H9 (cell line): ENCODE measurements around the gene PLPPR2. TPM values are rescaled to one million over a fixed set of nuclear protein-coding genes. Genes with fewer than 3 reads are reported as not detected.

Experiments used
- DNase-seq: peaks from one replicate; pipeline ENCODE4 v3.0.0-alpha.2; 2017
- H2AFZ ChIP-seq: one replicate; pipeline ENCODE4 v1.6.1; 2013; ENCODE audit warnings: mild to moderate bottlenecking, low read length, control low read depth, moderate library complexity
- H2AK5ac ChIP-seq: 2 replicates; pipeline ENCODE4 v1.6.1; 2013; ENCODE audit warnings: low read length, control low read depth, mixed read lengths; ENCODE audit not compliant: insufficient read length
- H2BK120ac ChIP-seq: one replicate; pipeline ENCODE4 v1.6.1; 2013; ENCODE audit warnings: low read depth, mild to moderate bottlenecking, low read length, control low read depth, inconsistent platforms; ENCODE audit not compliant: poor library complexity, severe bottlenecking
- H2BK12ac ChIP-seq: 2 replicates; pipeline ENCODE4 v1.6.1; 2013; ENCODE audit warnings: low read length, control low read depth, mixed read lengths, low read depth; ENCODE audit not compliant: insufficient read length
- H2BK15ac ChIP-seq: 2 replicates; pipeline ENCODE4 v1.6.1; 2013; ENCODE audit warnings: low read depth, low read length, control low read depth
- H2BK20ac ChIP-seq: one replicate; pipeline ENCODE4 v1.6.1; 2013; ENCODE audit warnings: low read depth, mild to moderate bottlenecking, low read length, control low read depth, inconsistent platforms; ENCODE audit not compliant: poor library complexity, severe bottlenecking
- H2BK5ac ChIP-seq: 2 replicates; pipeline ENCODE4 v1.6.1; 2013; ENCODE audit warnings: low read length, control low read depth, mixed read lengths; ENCODE audit not compliant: insufficient read length
- H3K14ac ChIP-seq: 2 replicates; pipeline ENCODE4 v1.6.1; 2013; ENCODE audit warnings: low read length, control low read depth; ENCODE audit not compliant: insufficient read depth
- H3K18ac ChIP-seq: 2 replicates; pipeline ENCODE4 v1.6.1; 2013; ENCODE audit warnings: low read depth, mild to moderate bottlenecking, mixed read lengths, low read length, control low read depth; ENCODE audit not compliant: insufficient read length
- H3K23ac ChIP-seq: 2 replicates; pipeline ENCODE4 v1.6.1; 2013; ENCODE audit warnings: low read length, control low read depth, mixed read lengths, low read depth; ENCODE audit not compliant: insufficient read length
- H3K23me2 ChIP-seq: 2 replicates; pipeline ENCODE4 v1.6.1; 2013; ENCODE audit warnings: low read depth, mild to moderate bottlenecking, mixed read lengths, low read length, control low read depth; ENCODE audit not compliant: insufficient read length, poor library complexity, severe bottlenecking
- H3K27ac ChIP-seq: 2 replicates; pipeline ENCODE4 v1.5.1; 2013; ENCODE audit warnings: low read length, control low read depth, mixed read lengths, low read depth; ENCODE audit not compliant: insufficient read length
- H3K27me3 ChIP-seq: 2 replicates; pipeline ENCODE4 v1.6.1; 2013; ENCODE audit warnings: low read length, control low read depth, inconsistent platforms; ENCODE audit not compliant: insufficient read depth
- H3K4ac ChIP-seq: 2 replicates; pipeline ENCODE4 v1.6.1; 2013; ENCODE audit warnings: low read depth, mild to moderate bottlenecking, control low read depth, inconsistent platforms, low read length, moderate library complexity
- H3K4me1 ChIP-seq: 2 replicates; pipeline ENCODE4 v1.6.1; 2013; ENCODE audit warnings: low read length, control low read depth, inconsistent platforms; ENCODE audit not compliant: insufficient read depth
- H3K4me2 ChIP-seq: 2 replicates; pipeline ENCODE4 v1.6.1; 2013; ENCODE audit warnings: low read length, control low read depth, mixed read lengths; ENCODE audit not compliant: insufficient read length, insufficient read depth
- H3K56ac ChIP-seq: 2 replicates; pipeline ENCODE4 v1.6.1; 2013; ENCODE audit warnings: low read depth, mild to moderate bottlenecking, mixed read lengths, low read length, control low read depth; ENCODE audit not compliant: insufficient read length
- H3K79me1 ChIP-seq: 2 replicates; pipeline ENCODE4 v1.6.1; 2013; ENCODE audit warnings: low read depth, mild to moderate bottlenecking, moderate library complexity, low read length, control low read depth, inconsistent platforms; ENCODE audit not compliant: insufficient read depth, poor library complexity, severe bottlenecking
- H3K79me2 ChIP-seq: 2 replicates; pipeline ENCODE4 v1.6.1; 2013; ENCODE audit warnings: low read length, control low read depth, inconsistent platforms; ENCODE audit not compliant: insufficient read depth
- H3K9ac ChIP-seq: 2 replicates; pipeline ENCODE4 v1.6.1; 2013; ENCODE audit warnings: low read length, control low read depth, mixed read lengths; ENCODE audit not compliant: insufficient read length; ENCODE audit errors: extremely low read depth
- H3K9me3 ChIP-seq: one replicate; pipeline ENCODE4 v1.6.1; 2013; ENCODE audit warnings: low read depth, low read length, inconsistent platforms; ENCODE audit not compliant: control insufficient read depth
- H3T11ph ChIP-seq: one replicate; pipeline ENCODE4 v1.6.1; 2013; ENCODE audit warnings: mild to moderate bottlenecking, low read length, control low read depth, inconsistent platforms
- H4K20me1 ChIP-seq: one replicate; pipeline ENCODE4 v1.6.1; 2013; ENCODE audit not compliant: control insufficient read depth, insufficient read length, insufficient read depth
- H4K5ac ChIP-seq: 2 replicates; pipeline ENCODE4 v1.6.1; 2013; ENCODE audit warnings: low read depth, mild to moderate bottlenecking, mixed read lengths, low read length, control low read depth; ENCODE audit not compliant: insufficient read length
- H4K8ac ChIP-seq: replicated peaks from 2 replicates; pipeline ENCODE4 v1.6.1; 2013; ENCODE audit warnings: low read length, control low read depth, mixed read lengths, low read depth; ENCODE audit not compliant: insufficient read length
- H4K91ac ChIP-seq: 2 replicates; pipeline ENCODE4 v1.6.1; 2013; ENCODE audit warnings: low read depth, mild to moderate bottlenecking, moderate library complexity, mixed read lengths, low read length, control low read depth; ENCODE audit not compliant: insufficient read length
- H3K27ac Mint-ChIP-seq, 3 experiments: 2 replicates in 2 of 3; 3 replicates in 1 of 3; pipeline ENCODE4 v1.8.0; 2020 to 2021; ENCODE audit warnings: mixed read lengths in 3 of 3, mild to moderate bottlenecking in 1 of 3, moderate library complexity in 1 of 3
- H3K27me3 Mint-ChIP-seq: 2 replicates; pipeline ENCODE4 v1.8.0; 2021; ENCODE audit warnings: low read depth, mild to moderate bottlenecking, moderate library complexity, mixed read lengths
- H3K36me3 Mint-ChIP-seq, 3 experiments: 2 replicates in 2 of 3; 3 replicates in 1 of 3; pipeline ENCODE4 v1.8.0; 2020 to 2021; ENCODE audit warnings: low read depth in 3 of 3, mixed read lengths in 3 of 3; ENCODE audit not compliant: insufficient read depth in 1 of 3
- H3K4me1 Mint-ChIP-seq, 2 experiments: 2 replicates each; pipeline ENCODE4 v1.8.0; 2020; ENCODE audit warnings: mixed read lengths in 2 of 2
- H3K4me3 Mint-ChIP-seq, 2 experiments: 2 replicates in 1 of 2; 3 replicates in 1 of 2; pipeline ENCODE4 v1.8.0; 2020 to 2021; ENCODE audit warnings: mild to moderate bottlenecking in 2 of 2, mixed read lengths in 2 of 2, moderate library complexity in 1 of 2
- H3K9me3 Mint-ChIP-seq, 2 experiments: 2 replicates in 1 of 2; 3 replicates in 1 of 2; pipeline ENCODE4 v1.8.0; 2020; ENCODE audit warnings: mild to moderate bottlenecking in 2 of 2, mixed read lengths in 2 of 2, moderate library complexity in 1 of 2
- CTCF ChIP-seq: fragments of 200-600 bp; sonication (generic); conservative IDR thresholded peaks from 3 replicates; pipeline ENCODE4 v1.8.0; 2021; ENCODE audit warnings: antibody characterized with exemption, mild to moderate bottlenecking
- WGBS: extraction: QIAGEN DNeasy Blood & Tissue Kit; methylation state at CpG from one replicate; pipeline ENCODE4 v1.1.7; 2013; ENCODE audit warnings: missing lambda C conversion rate, low lambda C conversion rate, mixed read lengths; ENCODE audit not compliant: insufficient read length; ENCODE audit errors: extremely low coverage; 5-methylcytosine and 5-hydroxymethylcytosine counted together
- total RNA-seq: library from RNA; stranded (reverse); gene quantifications from 2 replicates; pipeline ENCODE4 v1.2.1, GENCODE V29; 2021

The PLPPR2 gene
- total RNA-seq, 1 experiment from 2014 or later: 8.0 TPM

GRCh38 chr19:11364935-11365334, 9.7 kb downstream of the PLPPR2 start:
- Histone ChIP-seq H3K56ac (no peak overlapping the region), H4K91ac (no peak overlapping the region), H3K4me1 (no peaks in the 10 kb centered on the region; the same call in 1 of the 2 replicates), H3K4me2 (no peak overlapping the region), H2BK20ac (no peak overlapping the region), H3K23ac (no peak overlapping the region), H3K9ac (no peak overlapping the region), H2BK5ac (no peak overlapping the region), H2BK12ac (no peak overlapping the region), H4K8ac (no peak overlapping the region), H4K5ac (no peak overlapping the region), H2BK120ac (no peak overlapping the region), H3T11ph (no peak overlapping the region), H3K18ac (no peak overlapping the region), H3K9me3 (no peaks in the 10 kb centered on the region), H3K27ac (no peak overlapping the region), H2BK15ac (no peak overlapping the region), H3K23me2 (peaks cover 12% of the 10 kb centered on the region), H4K20me1 (no peaks in the 10 kb centered on the region), H2AFZ (no peak overlapping the region), H3K14ac (no peak overlapping the region), H3K79me2 (no peaks in the 10 kb centered on the region), H3K27me3 (no peaks in the 10 kb centered on the region; the same call in 1 of the 2 replicates), H3K4ac (no peak overlapping the region), H3K79me1 (no peaks in the 10 kb centered on the region), H2AK5ac (no peak overlapping the region)
- no peak for DNase-seq
- Mint-ChIP-seq H3K4me3 (no peak overlapping the region), H3K9me3 (no peaks in the 10 kb centered on the region; a peak in 1 of 5 replicates), H3K27me3 (peaks cover 13% of the 10 kb centered on the region), H3K4me1 (peaks cover 6 to 19% of the 10 kb centered on the region in 2 experiments), H3K27ac (no peak overlapping the region), H3K36me3 (peaks cover 2 to 12% (median 5%) of the 10 kb centered on the region in 3 experiments; a peak in 6 of 7 replicates)
- TF ChIP-seq CTCF: no peak
- no CpG with 5 or more reads among the region's 5 CpGs for WGBS
